HepG2 (cell line): ENCODE results near the gene DNPEP. TPM values are rescaled to one million over a fixed set of nuclear protein-coding genes. Genes with fewer than 3 reads are reported as not detected.

ENCODE experiments used
- ATF6 ChIP-seq: sonication (generic); formaldehyde crosslinking; conservative IDR thresholded peaks from 2 replicates; pipeline ENCODE4 v1.4.0; 2020; ENCODE audit warnings: missing genetic modification reagents
- CC2D1A ChIP-seq: sonication (generic); formaldehyde crosslinking; IDR thresholded peaks from 2 replicates; pipeline ENCODE4 v1.8.1; 2023; ENCODE audit warnings: mild to moderate bottlenecking, missing genetic modification reagents
- DBP ChIP-seq: sonication (generic); formaldehyde crosslinking; IDR thresholded peaks from 2 replicates; pipeline ENCODE4 v1.4.0; 2020; ENCODE audit warnings: missing genetic modification reagents; ENCODE audit errors: not compliant biosample characterization
- KLF13 ChIP-seq: sonication (generic); formaldehyde crosslinking; IDR thresholded peaks from 2 replicates; pipeline ENCODE4 v1.4.0; 2020; ENCODE audit warnings: mild to moderate bottlenecking, missing genetic modification reagents
- LBX2 ChIP-seq: sonication (generic); formaldehyde crosslinking; IDR thresholded peaks from 2 replicates; pipeline ENCODE4 v1.5.0; 2020; ENCODE audit warnings: missing genetic modification reagents, mild to moderate bottlenecking, borderline replicate concordance
- LCORL ChIP-seq, 2 experiments: fragments of 450-650 bp in 1 of 2; sonication (generic) in 1 of 2; formaldehyde crosslinking in 1 of 2; IDR thresholded peaks; 2 replicates each; pipeline versions ENCODE4 v1.5.0 to v1.6.1; 2017 to 2020; ENCODE audit warnings: antibody characterized with exemption in 1 of 2, missing genetic modification reagents in 1 of 2
- MIXL1 ChIP-seq: IDR thresholded peaks from 2 replicates; pipeline ENCODE4 v1.6.1; 2016
- NR3C1 ChIP-seq: sonication (generic); formaldehyde crosslinking; IDR thresholded peaks from 2 replicates; pipeline ENCODE4 v1.4.0; 2020; ENCODE audit warnings: missing genetic modification reagents
- POGK ChIP-seq: sonication (generic); formaldehyde crosslinking; conservative IDR thresholded peaks from 2 replicates; pipeline ENCODE4 v1.8.0; 2022; ENCODE audit warnings: mild to moderate bottlenecking, moderate library complexity, missing genetic modification reagents
- RAD21 ChIP-seq: fragments of 450-650 bp; formaldehyde crosslinking; IDR thresholded peaks from 2 replicates; pipeline ENCODE4 v1.5.0; 2020; ENCODE audit warnings: mild to moderate bottlenecking
- SMC3 ChIP-seq: IDR thresholded peaks from 2 replicates; pipeline ENCODE4 v1.6.1; 2011; ENCODE audit warnings: low read length, improper control_type of control experiment
- TBL1XR1 ChIP-seq: fragments of 150-350 bp; IDR thresholded peaks from 2 replicates; pipeline ENCODE4 v1.6.1; 2014; ENCODE audit warnings: borderline replicate concordance, low read length; ENCODE audit not compliant: partially characterized antibody
- TGIF2 ChIP-seq: IDR thresholded peaks from 2 replicates; pipeline ENCODE4 v1.6.1; 2016; ENCODE audit warnings: control low read depth, missing compliant biosample characterization
- ZBTB39 ChIP-seq: sonication (generic); formaldehyde crosslinking; IDR thresholded peaks from 2 replicates; pipeline ENCODE4 v1.5.0; 2020; ENCODE audit warnings: missing genetic modification reagents
- ZFP41 ChIP-seq: sonication (generic); formaldehyde crosslinking; IDR thresholded peaks from 2 replicates; pipeline ENCODE4 v1.4.0; 2020; ENCODE audit warnings: mild to moderate bottlenecking, missing genetic modification reagents, borderline replicate concordance
- ZNF496 ChIP-seq: sonication (generic); formaldehyde crosslinking; IDR thresholded peaks from 2 replicates; pipeline ENCODE4 v1.8.1; 2023; ENCODE audit warnings: mild to moderate bottlenecking, moderate library complexity, missing genetic modification reagents; ENCODE audit not compliant: insufficient replicate concordance
- ZNF710 ChIP-seq: sonication (generic); formaldehyde crosslinking; IDR thresholded peaks from 2 replicates; pipeline ENCODE4 v1.5.0; 2020; ENCODE audit warnings: mild to moderate bottlenecking, missing genetic modification reagents, borderline replicate concordance
- ZSCAN12 ChIP-seq: sonication (generic); formaldehyde crosslinking; IDR thresholded peaks from 2 replicates; pipeline ENCODE4 v1.9.0; 2021; ENCODE audit warnings: mild to moderate bottlenecking, missing genetic modification reagents
- polyA plus RNA-seq, 8 experiments: library from polyadenylated mRNA; depleted of rRNA in 3 of 8; stranded (reverse) in 7 of 8; unstranded in 1 of 8; fragments of >200 nt; fragmentation: Illumina TruSeq in 4 of 8; extraction: Trizol in 4 of 8; gene quantifications; 2 replicates each; pipeline versions ENCODE4 v1.2.1 to v1.2.3, GENCODE V29; 2011 to 2016; ENCODE audit warnings: low read depth in 4 of 8, missing spikeins in 1 of 8, mixed read lengths in 1 of 8; ENCODE audit not compliant: insufficient read depth in 1 of 8
- total RNA-seq, 5 experiments: library from RNA; depleted of rRNA; stranded (reverse); fragments of >200 nt; fragmentation: Illumina TruSeq; extraction: Trizol; gene quantifications; 2 replicates each; pipeline ENCODE4 v1.2.3, GENCODE V29; 2016; ENCODE audit warnings: low read depth in 1 of 5

DNPEP gene
- total and polyA plus RNA-seq, 2 of the 13 experiments (the other 11 are each of a cell fraction or from before 2014, with no cell fraction given) = 104 to 109 TPM

GRCh38 chr2:219388121-219388906 lies 602 bp upstream of the DNPEP start (continued):
- TF ChIP-seq ZBTB39 (CRISPR knock-in tag) (no peak), LBX2 (CRISPR knock-in tag) (no peak), DBP (CRISPR knock-in tag) (no peak), KLF13 (CRISPR knock-in tag) (no peak), NR3C1 (CRISPR knock-in tag) (no peak), CC2D1A (CRISPR knock-in tag) (no peak), RAD21 (CRISPR knock-in tag) (peak; percentile 67; the same call in 1 of the 2 replicates), TBL1XR1 (peak; percentile 41), POGK (CRISPR knock-in tag) (peak; percentile 90), TGIF2 (no peak), ZNF710 (CRISPR knock-in tag) (no peak; the same call in 1 of the 2 replicates), ZSCAN12 (CRISPR knock-in tag) (no peak), LCORL (IDR thresholded peaks at IDR 0.05) (no peak), LCORL (CRISPR knock-in tag; IDR thresholded peaks at IDR 0.05) (peak; percentile 63), SMC3 (no peak; the same call in 1 of the 2 replicates), ZNF496 (CRISPR knock-in tag) (no peak), ZFP41 (CRISPR knock-in tag) (no peak), MIXL1 (CRISPR knock-in tag) (no peak), ATF6 (CRISPR knock-in tag) (no peak)
